Activated B cell treated with CpG ODN at 0.5 μM for 24 hours (primary cell): ENCODE data around the gene CHAMP1. TPM values are rescaled to one million over a fixed set of nuclear protein-coding genes. Genes with fewer than 3 reads are reported as not detected.

ENCODE experiments used
- ATAC-seq: fragments of 200-7000 bp; cut with Tn5 transposase; one replicate; pipeline ENCODE4 v1.10.0; 2021; ENCODE audit warnings: low read depth, mild to moderate bottlenecking, moderate library complexity
- CTCF ChIA-PET: fragments of 350-600 bp; sonication (Branson Sonifier 250); formaldehyde crosslinking; loops from one replicate; lab custom pipeline; 2021; ENCODE audit warnings: antibody characterized with exemption; lab: Charles Lee
- POLR2A ChIA-PET: fragments of 350-600 bp; sonication (Branson Sonifier 250); formaldehyde crosslinking; loops from one replicate; lab custom pipeline; 2021; ENCODE audit warnings: antibody characterized with exemption; lab: Charles Lee
- DNase-seq: peaks from one replicate; pipeline ENCODE4 v3.0.0; 2022
- H3K27ac Mint-ChIP-seq: one replicate; pipeline ENCODE4 v1.8.0; 2020; ENCODE audit warnings: mixed read lengths
- H3K27me3 Mint-ChIP-seq: one replicate; pipeline ENCODE4 v1.8.0; 2021; ENCODE audit warnings: mixed read lengths
- H3K36me3 Mint-ChIP-seq: one replicate; pipeline ENCODE4 v1.8.0; 2021; ENCODE audit warnings: low read depth, mixed read lengths
- H3K4me1 Mint-ChIP-seq: one replicate; pipeline ENCODE4 v1.8.0; 2021; ENCODE audit warnings: mixed read lengths
- H3K4me3 Mint-ChIP-seq: one replicate; pipeline ENCODE4 v1.8.0; 2020; ENCODE audit warnings: mild to moderate bottlenecking, mixed read lengths
- H3K9me3 Mint-ChIP-seq: one replicate; pipeline ENCODE4 v1.8.0; 2020; ENCODE audit warnings: mixed read lengths
- CTCF ChIP-seq: fragments of 200-600 bp; IDR thresholded peaks from one replicate; pipeline ENCODE4 v1.8.0; 2022; ENCODE audit warnings: antibody characterized with exemption, mild to moderate bottlenecking
- intact Hi-C: fragments of 100-400 bp; cut with micrococcal nuclease; formaldehyde crosslinking; loops from one replicate; pipeline ENCODE4 v1.15.1; 2024
- total RNA-seq: library from RNA; stranded (reverse); gene quantifications from 2 replicates; pipeline ENCODE4 v1.2.3, GENCODE V29; 2022

CHAMP1 gene
- total RNA-seq, 1 donor from 2014 or later, result 34.8 TPM

GRCh38 chr13:114315074-114315785, 927 bp downstream of the CHAMP1 start:
- intact Hi-C loops, result no loop called here
- peaks cover 62% of the 10 kb centered on the region for H3K4me1 Mint-ChIP-seq
- POLR2A ChIA-PET, result interaction anchor here (0.6 to 1.6 kb wide), 5 partner anchors 11 to 867 kb away, joined by 3 to 13 read pairs (median 5); partner anchors contain the start of gene UPF3A

GRCh38 chr13:114318624-114319023, 4.3 kb downstream of the CHAMP1 start:
- ChIA-PET CTCF (no interaction called here), POLR2A (no interaction called here)
- no peak for TF ChIP-seq CTCF
- Mint-ChIP-seq H3K9me3 (no peaks in the 10 kb centered on the region), H3K27me3 (no peaks in the 10 kb centered on the region), H3K4me1 (peaks cover 47% of the 10 kb centered on the region), H3K27ac (no peak overlapping the region), H3K36me3 (peaks cover 55% of the 10 kb centered on the region), H3K4me3 (no peak overlapping the region)
- no peak for ATAC-seq
- DNase-seq, result no peak
- intact Hi-C loops, result no loop called here

More at GRCh38 chr13:114315074-114315785, 927 bp downstream of the CHAMP1 start:
- TF ChIP-seq CTCF, result no peak
- CTCF ChIA-PET, result no interaction called here
- Mint-ChIP-seq H3K9me3 (no peaks in the 10 kb centered on the region), H3K27ac (peak overlapping the region; percentile 79), H3K27me3 (no peaks in the 10 kb centered on the region), H3K4me3 (peak overlapping the region; percentile 85), H3K36me3 (peaks cover 25% of the 10 kb centered on the region)
- DNase-seq (no peak), ATAC-seq (peak; percentile 15)

GRCh38 chr13:114319441-114319913, 5.2 kb downstream of the CHAMP1 start:
- H3K9me3 Mint-ChIP-seq, result no peaks in the 10 kb centered on the region
- POLR2A ChIA-PET, result interaction anchor here (0.6 kb wide), 1 partner anchor 30 kb away, joined by 8 read pairs; no protein-coding TSS in a partner anchor
- no peak for TF ChIP-seq CTCF
- intact Hi-C loops, result no loop called here
- H3K36me3 Mint-ChIP-seq, result peaks cover 61% of the 10 kb centered on the region
- H3K27me3 Mint-ChIP-seq, result no peaks in the 10 kb centered on the region
- ATAC-seq (no peak), DNase-seq (no peak)
- H3K27ac Mint-ChIP-seq, result no peak overlapping the region
- peaks cover 43% of the 10 kb centered on the region for H3K4me1 Mint-ChIP-seq
- no peak overlapping the region for H3K4me3 Mint-ChIP-seq
- CTCF ChIA-PET, result no interaction called here

- H3K9me3 Mint-ChIP-seq, result no peaks in the 10 kb centered on the region
- POLR2A ChIA-PET, result interaction anchor here (0.7 kb wide), 1 partner anchor 192 kb away, joined by 5 read pairs; no protein-coding TSS in a partner anchor
These were observed 5.8 kb downstream of the CHAMP1 start for GRCh38 chr13:114320065-114320464.

More at GRCh38 chr13:114320065-114320464, 5.8 kb downstream of the CHAMP1 start:
- CTCF ChIA-PET, result no interaction called here
- H3K4me3 Mint-ChIP-seq, result no peak overlapping the region
- intact Hi-C loops, result no loop called here
- H3K27ac Mint-ChIP-seq, result peak overlapping the region; percentile 19
- peaks cover 65% of the 10 kb centered on the region for H3K36me3 Mint-ChIP-seq
- H3K27me3 Mint-ChIP-seq, result no peaks in the 10 kb centered on the region
- peaks cover 39% of the 10 kb centered on the region for H3K4me1 Mint-ChIP-seq
- DNase-seq, result no peak
- no peak for TF ChIP-seq CTCF
- ATAC-seq, result no peak
